Dedifferentiated amniotic fluid mesenchymal stem cell (primary cell): Measurements from ENCODE around the gene TCEA2.

ENCODE experiments used
- DNase-seq: peaks from one replicate; pipeline ENCODE4 v3.0.0-alpha.2; 2016; ENCODE audit errors: extremely low spot score

The TCEA2 gene

GRCh38 chr20:64093013-64093503 is 30.1 kb downstream of the TCEA2 start:
- no peak for DNase-seq

- no peak for DNase-seq
Measured at GRCh38 chr20:64095455-64095854, 32.5 kb downstream of the TCEA2 start.

GRCh38 chr20:64095927-64096326 is 32.9 kb downstream of the TCEA2 start:
- no peak for DNase-seq

- DNase-seq, result no peak
Measured at GRCh38 chr20:64096535-64096934, 33.5 kb downstream of the TCEA2 start.

- no peak for DNase-seq
Measured at GRCh38 chr20:64098471-64099013, 35.5 kb downstream of the TCEA2 start.

GRCh38 chr20:64099086-64099786 is 36.2 kb downstream of the TCEA2 start:
- no peak for DNase-seq

GRCh38 chr20:64099880-64100565 is 37.0 kb downstream of the TCEA2 start:
- DNase-seq, result no peak

GRCh38 chr20:64100566-64100888 is 37.5 kb downstream of the TCEA2 start:
- no peak for DNase-seq

GRCh38 chr20:64100946-64101688 is 38.1 kb downstream of the TCEA2 start:
- DNase-seq, result no peak

GRCh38 chr20:64101731-64102621 is 39.0 kb downstream of the TCEA2 start:
- DNase-seq, result no peak

- no peak for DNase-seq
Measured at GRCh38 chr20:64102647-64103354, 39.8 kb downstream of the TCEA2 start.

- DNase-seq, result no peak
Measured at GRCh38 chr20:64103871-64104666, 41.1 kb downstream of the TCEA2 start.

- no peak for DNase-seq
Measured at GRCh38 chr20:64104667-64105451, 41.9 kb downstream of the TCEA2 start.

GRCh38 chr20:64105846-64106434 is 42.9 kb downstream of the TCEA2 start:
- no peak for DNase-seq

- DNase-seq, result no peak
Measured at GRCh38 chr20:64106435-64106961, 43.5 kb downstream of the TCEA2 start.

- no peak for DNase-seq
Measured at GRCh38 chr20:64106981-64107735, 44.2 kb downstream of the TCEA2 start, which contains the start of gene NPBWR2. Gene NPBWR2, minus strand, starts transcription at chr20:64107565. Its CDS starts 734 bp downstream, at chr20:64106831.

GRCh38 chr20:64107736-64108457 is 44.9 kb downstream of the TCEA2 start:
- no peak for DNase-seq
